AG08395 (cell line): Measurements from ENCODE around the gene IFNG-AS1.

Source experiments
- DNase-seq: peaks from one replicate; pipeline ENCODE4 v3.0.0; 2012; ENCODE audit warnings: mixed read lengths, low spot score

IFNG-AS1 gene

GRCh38 chr12:67989184-67989920 lies at the start of gene IFNG-AS1:
Gene IFNG-AS1 (plus strand): TSS chr12:67989447.
- no peak for DNase-seq

DNA sequence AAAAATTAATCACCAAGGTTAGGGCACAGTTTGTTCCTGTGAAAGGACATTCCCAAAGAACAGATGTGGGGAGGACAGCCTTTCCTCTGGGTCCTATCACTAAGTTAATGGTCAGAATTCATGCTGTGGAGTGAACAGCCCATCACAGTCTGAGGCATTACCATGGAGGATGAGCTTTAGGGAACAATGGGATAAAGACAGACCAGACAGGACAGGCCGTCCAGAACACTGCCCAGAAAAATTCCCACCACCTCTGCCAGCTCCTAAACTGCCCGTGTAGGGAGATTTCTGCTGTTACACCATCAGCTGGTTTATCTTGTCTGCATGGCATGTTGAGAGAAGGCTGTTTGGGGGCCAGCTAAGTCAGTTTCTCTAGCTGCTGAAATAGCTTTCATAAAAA lies 49.6 kb upstream of the IFNG-AS1 start:
- no peak for DNase-seq

DNA sequence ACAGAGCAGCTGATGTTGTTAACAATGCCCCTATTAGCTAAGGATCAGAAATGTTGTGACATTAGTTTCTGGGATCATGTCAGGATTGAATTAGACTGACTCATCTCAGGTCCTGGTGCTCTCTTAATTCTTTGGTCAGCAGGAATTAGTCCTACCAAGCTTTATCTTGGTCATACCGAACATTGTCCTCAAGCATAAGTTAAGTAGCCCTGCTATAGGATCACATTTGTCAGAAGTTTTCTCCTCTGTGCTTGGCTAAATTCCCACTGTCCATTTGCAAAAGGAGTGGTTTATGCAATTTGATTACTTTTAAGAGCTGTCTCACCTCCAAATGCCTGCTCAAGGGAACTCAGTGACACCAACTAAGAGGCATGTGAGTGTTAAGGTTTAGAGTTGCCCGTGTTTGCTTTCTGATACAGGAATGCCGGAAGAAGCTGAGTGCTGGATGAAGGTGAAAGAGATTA lies 48.4 kb upstream of the IFNG-AS1 start:
- peak; percentile 65 for DNase-seq

- DNase-seq, result no peak
These were observed 46.5 kb upstream of the IFNG-AS1 start for GRCh38 chr12:67942724-67943123.

GRCh38 chr12:67943141-67943892 lies 45.9 kb upstream of the IFNG-AS1 start:
- peak; percentile 78 for DNase-seq

DNA sequence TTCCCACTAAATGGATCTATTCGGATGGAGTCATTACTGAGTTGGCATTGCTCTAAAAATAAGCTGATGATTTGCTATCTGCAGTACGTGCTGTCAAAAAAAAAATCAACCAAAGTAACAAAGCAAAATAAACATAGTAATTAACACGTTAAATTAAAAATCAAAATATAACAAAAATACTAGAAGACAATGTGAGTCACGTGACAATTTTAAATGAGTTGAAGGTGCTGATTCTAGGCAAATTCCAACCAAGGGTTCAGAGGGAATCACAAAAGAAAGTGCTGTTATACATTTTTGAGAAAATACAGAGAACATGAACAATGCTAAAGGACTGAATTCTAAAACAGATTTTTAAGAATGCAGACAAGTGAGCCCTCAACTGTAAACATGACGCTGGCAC lies 45.2 kb upstream of the IFNG-AS1 start:
- no peak for DNase-seq

DNA sequence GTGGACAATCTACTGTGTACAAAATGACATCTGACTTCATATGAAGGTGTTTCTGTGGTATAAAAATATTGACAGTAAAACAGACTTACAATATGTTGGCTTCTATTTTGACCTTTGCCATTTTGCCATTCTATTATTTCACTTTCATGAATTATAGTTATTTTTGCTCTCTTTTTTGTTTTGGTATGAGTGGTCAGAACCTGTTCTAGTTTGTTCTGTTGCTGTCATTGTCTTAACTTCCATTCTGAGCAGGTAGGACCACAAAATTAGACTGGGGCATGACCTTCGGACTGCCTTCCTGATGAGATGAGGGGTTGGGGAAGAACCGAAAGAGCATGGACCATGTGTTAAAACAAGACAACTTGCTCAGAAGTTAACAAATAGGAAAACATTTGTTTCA lies 36.5 kb upstream of the IFNG-AS1 start:
- no peak for DNase-seq

GRCh38 chr12:67957383-67957782 lies 31.9 kb upstream of the IFNG-AS1 start:
- no peak for DNase-seq

GRCh38 chr12:67958187-67958586 lies 31.1 kb upstream of the IFNG-AS1 start:
- no peak for DNase-seq

- DNase-seq, result no peak
These were observed 24.8 kb upstream of the IFNG-AS1 start for GRCh38 chr12:67964456-67964855.

DNA sequence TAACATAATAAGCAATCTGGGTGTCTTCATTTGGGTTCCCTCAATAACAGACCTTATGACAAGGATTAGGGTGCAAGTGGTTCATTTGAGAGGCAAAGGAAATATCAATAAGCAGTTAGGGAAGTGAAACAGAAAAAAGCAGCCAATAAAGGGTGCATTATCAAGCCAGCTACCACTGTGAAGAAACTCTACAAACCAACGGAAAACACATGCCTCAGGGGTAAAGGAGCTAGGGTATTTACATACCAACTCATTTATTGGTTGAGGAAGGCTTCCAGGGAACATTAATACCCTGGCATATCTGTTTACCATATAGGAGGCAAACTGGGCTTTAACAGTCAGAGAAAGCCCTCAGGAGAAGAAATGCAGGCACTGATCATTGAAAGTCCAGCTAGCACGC lies 22.7 kb upstream of the IFNG-AS1 start:
- DNase-seq, result no peak

DNA sequence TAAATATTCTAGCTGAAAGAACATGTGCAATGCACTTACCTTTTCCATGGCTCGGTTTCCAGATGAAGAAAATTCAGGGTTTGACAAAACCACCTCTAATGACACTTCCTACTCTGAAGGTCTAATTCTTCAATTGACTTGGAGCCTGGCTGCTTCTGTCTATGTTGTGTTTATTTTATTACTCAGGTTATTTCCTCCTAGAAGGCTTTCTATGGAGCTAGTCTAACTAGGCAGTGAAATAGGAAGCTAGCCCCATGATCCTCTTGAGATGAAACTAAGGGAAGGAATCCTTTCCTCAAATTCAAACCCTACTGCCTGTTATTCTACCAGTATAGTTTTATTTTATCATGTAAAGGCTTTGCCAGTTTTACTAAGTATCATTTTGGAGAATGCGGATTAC lies 20.9 kb upstream of the IFNG-AS1 start:
- DNase-seq, result no peak

DNA sequence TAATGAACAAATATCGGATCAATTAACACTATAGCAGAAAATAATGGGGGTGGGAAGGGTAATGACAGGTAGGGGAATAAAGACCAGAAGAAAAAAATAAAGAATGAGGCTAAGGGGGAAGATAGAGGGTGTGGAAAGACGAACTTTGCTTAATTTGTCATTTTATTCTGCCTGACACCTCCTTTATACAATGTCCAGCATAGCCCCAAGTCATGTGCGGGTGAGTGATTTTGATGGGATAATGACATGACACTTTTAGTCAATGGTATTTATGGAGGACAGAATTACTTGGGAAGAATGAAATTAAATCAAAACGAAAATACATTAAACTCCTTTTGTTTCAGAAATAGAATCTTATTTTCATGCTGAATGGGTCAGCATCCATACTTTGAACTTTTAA lies 20.5 kb upstream of the IFNG-AS1 start:
- DNase-seq, result no peak

- peak; percentile 34 for DNase-seq
These were observed 20.0 kb upstream of the IFNG-AS1 start for GRCh38 chr12:67969134-67969802.

- DNase-seq, result no peak
These were observed 11.6 kb upstream of the IFNG-AS1 start for GRCh38 chr12:67977668-67978067.

- no peak for DNase-seq
These were observed 8.9 kb upstream of the IFNG-AS1 start for GRCh38 chr12:67980391-67980790.

DNA sequence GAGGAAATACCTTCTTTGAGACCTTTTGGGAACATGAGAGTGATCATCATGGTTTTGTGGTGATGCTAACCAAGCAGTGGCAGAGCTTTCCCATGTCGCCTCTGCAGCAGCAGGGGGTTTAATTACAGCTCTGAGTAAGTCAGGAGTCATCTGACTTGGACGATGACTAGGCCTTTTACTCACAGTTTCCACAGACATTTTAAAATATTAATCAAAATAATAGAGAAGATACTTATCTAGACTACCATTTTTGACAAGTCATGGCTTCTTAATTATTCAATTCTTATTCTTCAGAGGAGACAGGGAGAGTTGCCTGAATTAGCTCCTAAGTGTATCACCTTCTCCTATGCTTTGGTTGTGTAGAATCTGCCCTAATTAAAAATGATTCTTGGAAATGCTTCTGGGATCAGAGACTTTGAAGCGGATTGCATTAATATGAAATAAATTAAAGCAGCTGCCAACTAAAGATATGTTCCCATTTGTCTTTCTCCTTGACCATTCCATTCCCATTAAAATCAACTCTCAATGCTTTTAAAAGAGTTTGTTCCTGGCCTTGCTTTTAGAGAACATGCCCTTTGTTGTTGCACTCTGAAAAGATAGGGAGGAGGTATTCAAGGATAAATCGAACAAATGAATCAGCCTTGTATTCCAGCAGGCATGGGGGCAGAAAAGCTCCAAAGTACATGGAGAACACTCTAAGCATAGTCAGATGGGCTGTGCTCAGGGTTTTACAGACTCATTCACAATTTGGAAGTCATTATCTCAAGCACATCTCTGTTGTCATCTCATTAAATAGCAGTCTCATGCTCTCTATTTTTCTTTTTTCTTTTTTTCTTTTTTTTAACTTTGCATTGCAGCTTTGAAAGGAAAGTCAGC lies 7.7 kb upstream of the IFNG-AS1 start:
- peak; percentile 89 for DNase-seq

- DNase-seq, result peak; percentile 39
These were observed 7.1 kb upstream of the IFNG-AS1 start for GRCh38 chr12:67982164-67982563.

- no peak for DNase-seq
These were observed 2.6 kb upstream of the IFNG-AS1 start for GRCh38 chr12:67986632-67987031.

GRCh38 chr12:67988601-67989021 lies 636 bp upstream of the IFNG-AS1 start:
- DNase-seq, result no peak

GRCh38 chr12:67991158-67991557 lies 1.9 kb downstream of the IFNG-AS1 start:
- no peak for DNase-seq

- DNase-seq, result no peak
These were observed 3.9 kb downstream of the IFNG-AS1 start for GRCh38 chr12:67993143-67993542.
